Measurements from ENCODE around the gene NAIF1. TPM values are rescaled to one million over a fixed set of nuclear protein-coding genes. Genes with fewer than 3 reads are reported as not detected.
"Not testable (repeated sequence)": the region's sequence is repeated elsewhere in the genome, so short reads cannot be mapped to it uniquely, and the experiment has no call there.

NAIF1 gene
- total and polyA plus RNA-seq, 10 donors = 9.3 to 15.4 (median 11.5) TPM

GRCh38 chr9:128077847-128078503 is 10.9 kb upstream of the NAIF1 start:
- WGBS, 5 donors = 82 to 94% (median 91%) methylated on average over 7 of the region's 7 CpGs
- DNase-seq = no peak
- H3K36me3 ChIP-seq = peaks cover 0 to 18% (median 0%) of the 10 kb centered on the region in 6 donors
- intact Hi-C loops (cut with DNase I; ENCODE audit: low total_unique reads) = no loop called here
- peak overlapping the region in 5 of 8 donors; percentile 25 to 57 (median 46) for H3K27ac ChIP-seq
- no peaks in the 10 kb centered on the region for H3K9me3 ChIP-seq
- TF ChIP-seq POLR2AphosphoS5 (IDR thresholded peaks at IDR 0.05) = no peak
- no peak for TF ChIP-seq CTCF (IDR thresholded peaks at IDR 0.05 in 8 of 11, conservative IDR thresholded peaks at IDR 0.05 in 3 of 11)
- TF ChIP-seq POLR2A (IDR thresholded peaks at IDR 0.05) = no peak
- no peak overlapping the region for H3K4me3 ChIP-seq
- H3K4me1 ChIP-seq = peaks cover 41 to 97% (median 70%) of the 10 kb centered on the region in 6 donors
- H3K27me3 ChIP-seq (replicated peaks in 1 of 7) = no peaks in the 10 kb centered on the region

- Histone ChIP-seq H3K27ac (peak overlapping the region; percentile 74 to 99 (median 91)), H3K4me1 (peaks cover 53 to 98% (median 79%) of the 10 kb centered on the region in 6 donors), H3K9me3 (no peaks in the 10 kb centered on the region), H3K27me3 (replicated peaks in 1 of 7) (no peaks in the 10 kb centered on the region), H3K36me3 (peaks cover 0 to 10% (median 0%) of the 10 kb centered on the region in 6 donors), H3K4me3 (peak overlapping the region in 2 of 8 donors; percentile 7 to 96)
- intact Hi-C loops (cut with DNase I; ENCODE audit: low total_unique reads) = no loop called here
- no peak for DNase-seq
- 71 to 80% (median 77%) methylated on average over 7 of the region's 7 CpGs for WGBS, 5 donors
- TF ChIP-seq CTCF (IDR thresholded peaks at IDR 0.05 in 8 of 11, conservative IDR thresholded peaks at IDR 0.05 in 3 of 11) (no peak), POLR2A (IDR thresholded peaks at IDR 0.05) (no peak), POLR2AphosphoS5 (IDR thresholded peaks at IDR 0.05) (no peak)
These were observed 6.2 kb upstream of the NAIF1 start for GRCh38 chr9:128073253-128073886.

GRCh38 chr9:128072144-128073021 is 5.3 kb upstream of the NAIF1 start:
- intact Hi-C loops (cut with DNase I; ENCODE audit: low total_unique reads) = no loop called here
- Histone ChIP-seq H3K4me1 (peaks cover 48 to 91% (median 70%) of the 10 kb centered on the region in 6 donors), H3K27ac (peak overlapping the region; percentile 74 to 99 (median 91)), H3K36me3 (peaks cover 0 to 9% (median 0%) of the 10 kb centered on the region in 6 donors), H3K9me3 (no peaks in the 10 kb centered on the region), H3K4me3 (peak overlapping the region in 5 of 8 donors; percentile 7 to 96 (median 15)), H3K27me3 (replicated peaks in 1 of 7) (no peaks in the 10 kb centered on the region)
- TF ChIP-seq POLR2A (IDR thresholded peaks at IDR 0.05) = no peak
- peak in 1 of 3 donors; percentile 46 for TF ChIP-seq POLR2AphosphoS5 (IDR thresholded peaks at IDR 0.05)
- no peak for TF ChIP-seq CTCF (IDR thresholded peaks at IDR 0.05 in 8 of 11, conservative IDR thresholded peaks at IDR 0.05 in 3 of 11)
- DNase-seq = no peak
- 2 to 6% (median 2%) methylated on average over 5 of the region's 5 CpGs for WGBS, 5 donors

GRCh38 chr9:128071475-128071874 is 4.4 kb upstream of the NAIF1 start:
- Histone ChIP-seq H3K27ac (peak overlapping the region; percentile 74 to 99 (median 91)), H3K4me1 (peaks cover 52 to 88% (median 74%) of the 10 kb centered on the region in 6 donors), H3K4me3 (peak overlapping the region in 2 of 8 donors; percentile 7 to 96)
- H3K27me3 ChIP-seq (replicated peaks in 1 of 7); DNase-seq; H3K36me3 ChIP-seq; H3K9me3 ChIP-seq; intact Hi-C loops (cut with DNase I; ENCODE audit: low total_unique reads): not testable (repeated sequence)
- 75 to 88% (median 78%) methylated on average over 12 of the region's 12 CpGs for WGBS, 5 donors

All from spleen (tissue), 11 donors.